Measurements from ENCODE around the gene SRRM2.

Gene SRRM2

GRCh38 chr16:2774161-2774891 is 21.9 kb downstream of the SRRM2 start:
- in situ Hi-C loops (cut with HindIII; ENCODE audit: low sequenced_read_pairs) = loop anchor here (5.0 kb wide), 3 partner anchors 82 to 148 kb away; no protein-coding TSS in a partner anchor

DNA sequence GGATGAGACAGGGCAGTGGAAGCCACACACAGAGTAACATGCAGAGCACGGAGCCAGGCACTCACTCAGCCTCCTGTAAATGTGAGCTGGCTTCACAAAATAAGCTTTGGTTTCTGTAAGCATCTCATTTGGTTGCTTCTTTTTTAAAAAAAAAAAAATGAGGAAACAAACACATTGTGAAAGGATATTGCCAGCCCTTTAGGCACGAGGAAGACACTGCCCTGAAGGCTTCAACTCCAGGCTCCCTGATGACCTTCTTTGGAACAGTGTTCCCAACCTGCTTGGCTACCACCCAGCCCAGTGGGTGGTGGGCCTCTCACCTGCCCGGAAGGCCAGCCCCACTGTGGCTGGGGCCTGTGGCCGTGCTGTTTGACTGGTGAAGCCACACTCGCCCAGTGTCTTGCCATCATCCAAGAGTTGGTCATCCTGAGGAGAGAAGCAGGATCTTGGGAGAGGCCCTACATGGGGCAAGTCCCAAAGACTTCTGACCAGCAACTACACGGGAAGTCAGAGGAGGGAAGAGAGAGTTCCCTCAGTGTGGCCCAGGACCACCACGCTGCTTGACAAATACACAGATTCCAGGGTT is 22.8 kb downstream of the SRRM2 start:
- in situ Hi-C loops (cut with HindIII; ENCODE audit: low sequenced_read_pairs) = no loop called here

DNA sequence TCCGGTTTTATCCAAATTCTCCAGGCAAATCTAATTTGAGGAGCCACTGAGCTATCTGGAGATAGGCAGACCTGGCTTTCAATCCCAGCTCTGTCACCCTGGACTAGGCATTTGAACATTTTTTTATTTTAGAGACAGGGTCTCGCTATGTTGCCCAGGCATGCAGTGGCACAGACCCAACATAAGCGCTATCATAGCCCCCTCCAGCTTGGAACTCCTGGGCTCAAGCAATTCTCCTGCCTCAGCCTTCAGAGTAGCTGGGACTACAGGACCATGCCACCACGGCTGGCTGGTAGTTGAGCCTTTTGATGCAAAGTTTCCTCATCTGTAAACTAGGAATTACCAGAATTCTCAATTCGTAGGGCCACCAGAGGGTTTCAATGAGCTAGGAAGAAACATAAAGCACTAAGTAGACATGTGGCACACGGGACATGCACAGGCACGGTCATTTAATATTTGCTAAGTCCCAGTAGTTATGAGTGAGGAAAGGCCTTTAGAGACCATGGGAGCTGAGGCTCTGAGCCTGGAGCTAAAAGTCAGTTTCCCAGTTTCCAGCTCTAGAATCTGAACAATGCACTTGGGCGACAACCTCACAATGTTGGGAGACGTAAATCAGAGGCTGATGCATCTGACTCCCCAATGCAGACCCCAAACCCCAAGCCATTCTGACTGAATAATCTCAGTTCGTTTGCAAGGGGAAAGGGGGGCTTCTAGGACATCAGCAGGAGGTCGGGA is 23.5 kb downstream of the SRRM2 start:
- in situ Hi-C loops (cut with HindIII; ENCODE audit: low sequenced_read_pairs) = no loop called here

DNA sequence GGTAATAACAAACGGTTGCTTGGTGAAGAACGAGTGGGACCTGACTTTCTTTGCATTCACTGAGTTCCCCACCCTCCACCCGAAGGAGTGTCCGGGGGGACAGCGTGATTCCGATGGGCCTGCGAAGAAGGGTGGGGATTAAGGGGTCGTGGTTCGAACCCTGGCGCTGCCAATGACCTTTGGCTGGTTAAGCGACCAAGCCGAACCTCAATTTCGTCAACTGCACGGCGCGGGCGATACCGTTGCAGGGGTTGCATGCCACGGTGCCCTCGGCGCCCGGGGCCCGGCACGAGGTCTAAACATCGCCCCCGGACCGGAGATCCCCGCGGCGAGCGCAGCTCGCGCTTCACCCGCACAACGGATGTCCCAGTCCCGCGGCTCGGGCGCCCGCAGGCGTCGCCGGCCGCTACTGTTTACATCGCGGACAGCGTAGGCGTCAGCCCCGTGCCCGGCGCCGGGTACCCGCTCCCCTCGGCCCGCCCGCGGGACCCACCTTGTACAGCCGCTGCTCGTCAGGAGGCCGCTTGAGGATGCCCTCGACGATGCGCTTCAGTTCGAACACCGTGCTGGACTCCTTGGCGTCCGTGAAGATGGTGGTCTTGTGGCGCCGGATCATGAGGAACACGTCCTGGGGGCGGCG is 24.2 kb downstream of the SRRM2 start:
- in situ Hi-C loops (cut with HindIII; ENCODE audit: low sequenced_read_pairs) = no loop called here

DNA sequence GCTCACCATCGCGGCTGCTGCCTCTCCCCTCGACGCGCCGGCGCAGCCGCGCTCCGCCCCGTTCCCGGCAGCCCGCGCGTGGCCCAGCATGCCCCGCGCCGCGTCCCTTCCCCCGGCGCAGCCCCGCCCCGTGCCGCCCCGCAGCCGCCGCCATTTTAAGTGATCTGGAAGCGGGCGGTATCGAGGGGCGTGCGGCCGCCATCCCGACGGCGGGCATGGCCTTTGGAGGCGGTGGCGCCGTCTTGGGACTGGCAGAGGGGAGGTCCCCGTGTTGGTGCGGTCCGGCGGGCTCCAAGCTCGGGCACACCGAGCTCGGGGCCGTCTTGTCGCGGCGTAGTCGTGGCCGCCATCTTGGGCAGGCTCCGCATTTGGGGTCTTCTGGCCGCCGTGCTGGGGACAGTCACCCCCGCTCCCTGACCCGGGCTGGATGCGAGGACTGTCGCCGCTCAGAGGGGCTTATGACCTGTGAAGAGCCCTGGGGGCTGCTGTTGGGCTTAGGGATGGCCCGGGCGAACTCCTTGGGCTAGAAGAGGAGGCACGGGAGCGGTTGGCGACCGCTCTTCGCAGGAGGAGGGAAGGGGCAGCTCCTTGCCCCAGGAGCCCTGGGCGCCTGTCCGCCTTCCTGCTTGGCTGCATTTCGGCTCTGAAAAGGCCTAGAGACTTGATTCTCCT is 24.9 kb downstream of the SRRM2 start, which contains the start of gene ELOB:
Gene ELOB, minus strand, starts transcription at position 50 of the 672 bp plus-strand sequence. Its CDS starts 41 bp downstream, at position 9.
- in situ Hi-C loops (cut with HindIII; ENCODE audit: low sequenced_read_pairs) = no loop called here

- in situ Hi-C loops (cut with HindIII; ENCODE audit: low sequenced_read_pairs) = no loop called here
Measured at GRCh38 chr16:2777903-2778629, 25.6 kb downstream of the SRRM2 start.

DNA sequence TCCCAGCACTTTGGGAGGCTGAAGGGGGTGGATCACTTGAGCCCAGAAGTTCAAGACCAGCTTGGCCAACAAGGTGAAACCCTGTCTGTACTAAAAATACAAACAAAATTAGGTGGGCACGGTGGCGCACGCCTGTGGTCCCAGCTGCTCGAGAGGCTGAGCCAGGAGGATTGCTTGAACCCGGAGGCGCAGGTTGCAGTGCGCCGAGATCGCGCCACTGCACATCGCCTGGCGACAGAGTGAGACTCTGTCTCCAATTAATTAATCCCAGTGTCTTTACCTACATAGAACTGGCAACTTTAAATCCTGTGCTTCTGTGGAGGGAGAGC is 26.2 kb downstream of the SRRM2 start:
- in situ Hi-C loops (cut with HindIII; ENCODE audit: low sequenced_read_pairs) = no loop called here

GRCh38 chr16:2779151-2779920 is 26.9 kb downstream of the SRRM2 start:
- in situ Hi-C loops (cut with HindIII; ENCODE audit: low sequenced_read_pairs) = no loop called here

DNA sequence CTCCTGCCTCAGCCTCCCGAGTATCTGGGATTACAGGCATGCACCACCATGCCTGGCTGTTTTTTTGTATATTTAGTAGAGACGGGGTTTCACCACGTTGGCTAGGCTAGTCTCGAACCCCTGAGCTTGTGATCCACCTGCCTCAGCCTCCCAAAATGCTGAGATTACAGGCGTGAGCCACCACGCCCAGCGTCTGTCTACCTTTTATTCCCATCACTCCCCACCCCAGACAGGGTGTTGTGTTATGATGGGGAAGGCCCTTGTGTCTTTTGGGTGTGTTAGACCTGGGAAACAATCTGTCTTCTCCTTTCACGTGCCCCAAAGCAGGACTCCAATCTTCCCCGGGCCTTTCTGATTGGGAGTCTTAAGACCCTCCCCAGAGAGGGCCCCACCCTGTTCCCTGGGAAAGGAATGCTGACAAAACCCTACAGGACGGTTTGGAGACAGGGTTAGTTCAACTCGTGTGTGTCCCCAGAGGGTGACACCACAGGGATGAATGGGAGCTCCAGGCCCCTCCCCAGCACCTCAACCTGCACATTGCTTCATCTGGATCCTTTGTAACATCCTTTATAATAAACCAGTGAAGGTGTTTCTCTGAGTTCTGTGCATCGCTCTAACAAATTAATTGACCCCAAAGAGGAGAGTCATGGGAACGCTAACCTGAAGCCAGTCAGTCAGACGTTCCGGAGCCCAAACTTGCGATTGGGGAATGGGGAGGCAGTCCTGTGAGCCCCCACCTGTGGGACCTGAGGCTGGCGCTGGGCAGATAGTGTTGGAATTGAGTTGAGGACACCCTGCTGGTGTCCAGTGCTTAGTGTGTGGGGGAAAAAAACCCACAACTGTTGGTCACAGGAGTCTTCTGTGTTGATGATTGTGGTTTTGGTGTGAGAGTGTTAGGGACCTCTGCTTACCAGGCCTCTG is 27.8 kb downstream of the SRRM2 start:
- in situ Hi-C loops (cut with HindIII; ENCODE audit: low sequenced_read_pairs) = no loop called here

DNA sequence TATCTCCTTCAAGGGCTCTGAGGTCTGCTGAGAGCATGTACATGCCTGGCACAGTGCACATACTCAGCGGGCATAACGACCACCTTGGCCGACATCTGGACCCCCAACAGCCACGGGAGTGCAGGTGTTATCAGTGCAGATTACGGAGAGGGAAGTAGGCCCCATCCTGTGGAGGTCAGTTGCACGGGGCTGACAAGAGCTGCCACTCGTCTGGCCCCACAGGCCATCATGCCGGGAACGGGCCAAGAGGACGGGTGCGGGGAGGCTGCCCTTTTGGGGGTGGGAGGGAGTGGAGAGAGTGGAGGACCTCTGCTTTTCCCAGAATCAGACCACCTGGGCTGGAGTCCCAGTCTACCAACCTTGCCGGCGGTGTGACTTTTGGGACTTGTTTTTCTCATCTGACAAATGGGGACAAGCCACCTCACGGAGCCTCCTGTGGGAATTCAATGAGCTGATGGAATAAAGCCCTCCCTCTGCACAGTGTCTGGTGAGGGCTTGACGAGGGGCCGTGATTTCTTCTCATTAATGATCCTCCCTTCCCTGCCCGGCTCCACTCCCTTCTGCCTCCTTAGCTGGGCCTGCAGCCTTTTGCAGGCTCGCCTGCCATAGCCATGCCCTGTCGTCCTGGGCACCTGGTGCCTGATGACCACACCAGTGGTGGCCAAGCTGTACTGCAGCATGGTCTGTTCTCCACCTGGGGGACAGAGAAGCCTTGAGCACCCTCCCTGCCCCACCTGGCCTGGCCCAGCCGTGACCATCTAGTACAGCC is 30.3 kb downstream of the SRRM2 start:
- in situ Hi-C loops (cut with HindIII; ENCODE audit: low sequenced_read_pairs) = no loop called here

- in situ Hi-C loops (cut with HindIII; ENCODE audit: low sequenced_read_pairs) = no loop called here
Measured at GRCh38 chr16:2783581-2784357, 31.3 kb downstream of the SRRM2 start.

GRCh38 chr16:2784358-2785100 is 32.1 kb downstream of the SRRM2 start:
- in situ Hi-C loops (cut with HindIII; ENCODE audit: low sequenced_read_pairs) = no loop called here

GRCh38 chr16:2785101-2785991 is 32.9 kb downstream of the SRRM2 start:
- in situ Hi-C loops (cut with HindIII; ENCODE audit: low sequenced_read_pairs) = no loop called here

- in situ Hi-C loops (cut with HindIII; ENCODE audit: low sequenced_read_pairs) = no loop called here
Measured at GRCh38 chr16:2786061-2786825, 33.8 kb downstream of the SRRM2 start.

- in situ Hi-C loops (cut with HindIII; ENCODE audit: low sequenced_read_pairs) = no loop called here
Measured at GRCh38 chr16:2786826-2787151, 34.4 kb downstream of the SRRM2 start.
